Adrenal gland (tissue), 5 donors: Measurements from ENCODE around the gene TP53BP2.

ENCODE experiments used
- CTCF ChIP-seq, 6 experiments: fragments of 450-650 bp in 4 of 6; fragments of 200-600 bp in 2 of 6; sonication (generic) in 1 of 6; IDR thresholded peaks; 1 replicate in 5 of 6; 2 replicates in 1 of 6; pipeline versions ENCODE4 v1.5.1 to v1.8.0; 2016 to 2021; ENCODE audit warnings: antibody characterized with exemption in 6 of 6, mild to moderate bottlenecking in 2 of 6, moderate library complexity in 1 of 6
- POLR2A ChIP-seq, 2 donors: fragments of 450-650 bp; IDR thresholded peaks; one replicate each; pipeline ENCODE4 v1.6.1; 2017; ENCODE audit warnings: antibody characterized with exemption in 2 of 2, mild to moderate bottlenecking in 2 of 2, moderate library complexity in 1 of 2
- donor health status: DM: no; HTN: no; CAD: no.

GRCh38 chr1:223853748-223854147 lies 8.0 kb upstream of the TP53BP2 start:
- TF ChIP-seq CTCF (IDR thresholded peaks at IDR 0.05) = no peak
- TF ChIP-seq POLR2A (IDR thresholded peaks at IDR 0.05) = no peak
